Renal pelvis (tissue), 4 donors: ENCODE results near the gene NCOA7. TPM values are rescaled to one million over a fixed set of nuclear protein-coding genes. Genes with fewer than 3 reads are reported as not detected.
A peak's percentile ranks its signal among the peaks of the same experiment; 100 is the strongest.
"Not testable (repeated sequence)": the region's sequence is repeated elsewhere in the genome, so short reads cannot be mapped to it uniquely, and the experiment has no call there.

Experiments
- DNase-seq: peaks from one replicate; pipeline ENCODE4 v3.0.0-alpha.2; 2013
- polyA plus RNA-seq, 3 donors: library from polyadenylated mRNA; unstranded; fragments of 120-200 nt; gene quantifications; one replicate each; pipeline ENCODE4 v1.2.1, GENCODE V29; 2013; ENCODE audit not compliant: insufficient read length in 3 of 3

Gene NCOA7
- polyA plus RNA-seq, 3 donors = 31.4 to 50.9 (median 42.6) TPM

- DNase-seq = no peak
Measured at GRCh38 chr6:125832391-125833117, 41.8 kb downstream of the NCOA7 start.

- no peak for DNase-seq
Measured at GRCh38 chr6:125834348-125834747, 43.6 kb downstream of the NCOA7 start.

- no peak for DNase-seq
Measured at GRCh38 chr6:125835221-125835744, 44.5 kb downstream of the NCOA7 start.

GRCh38 chr6:125836466-125836865 is 45.7 kb downstream of the NCOA7 start:
- DNase-seq = no peak

GRCh38 chr6:125839471-125839870 is 48.7 kb downstream of the NCOA7 start:
- no peak for DNase-seq

- no peak for DNase-seq
Measured at GRCh38 chr6:125839879-125840278, 49.1 kb downstream of the NCOA7 start.

- DNase-seq = no peak
Measured at GRCh38 chr6:125841356-125842090, 50.8 kb downstream of the NCOA7 start.

GRCh38 chr6:125842091-125842626 is 51.4 kb downstream of the NCOA7 start:
- no peak for DNase-seq

GRCh38 chr6:125843593-125843992 is 52.8 kb downstream of the NCOA7 start:
- no peak for DNase-seq

GRCh38 chr6:125844989-125845388 is 54.2 kb downstream of the NCOA7 start:
- no peak for DNase-seq

- no peak for DNase-seq
Measured at GRCh38 chr6:125846292-125847024, 55.7 kb downstream of the NCOA7 start.

- not testable (repeated sequence) for DNase-seq
Measured at GRCh38 chr6:125848286-125848685, 57.5 kb downstream of the NCOA7 start.

- DNase-seq = no peak
Measured at GRCh38 chr6:125850361-125850760, 59.6 kb downstream of the NCOA7 start.

- DNase-seq = no peak
Measured at GRCh38 chr6:125852587-125852986, 61.8 kb downstream of the NCOA7 start.

GRCh38 chr6:125853168-125853567 is 62.4 kb downstream of the NCOA7 start:
- no peak for DNase-seq

GRCh38 chr6:125853756-125854155 is 63.0 kb downstream of the NCOA7 start:
- DNase-seq = no peak

- no peak for DNase-seq
Measured at GRCh38 chr6:125854355-125854754, 63.6 kb downstream of the NCOA7 start.

GRCh38 chr6:125855783-125856182 is 65.0 kb downstream of the NCOA7 start:
- DNase-seq = no peak

GRCh38 chr6:125857846-125858245 is 67.1 kb downstream of the NCOA7 start:
- DNase-seq = no peak

- peak; percentile 50 for DNase-seq
Measured at GRCh38 chr6:125858427-125859320, 67.9 kb downstream of the NCOA7 start.

- no peak for DNase-seq
Measured at GRCh38 chr6:125859727-125860126, 69.0 kb downstream of the NCOA7 start.
